Astrocyte (in vitro differentiated cells and primary cell): ENCODE results near the gene RASGRF2. TPM values are rescaled to one million over a fixed set of nuclear protein-coding genes. Genes with fewer than 3 reads are reported as not detected.

Experiments used
- DNase-seq: peaks from one replicate; pipeline ENCODE4 v3.0.0-alpha.2; 2010; ENCODE audit warnings: low read depth
- FAIRE-seq: peaks from 2 replicates; lab custom pipeline; 2011; peaks lifted over from hg19 to GRCh38; lab: Jason Lieb, UNC
- H2AFZ ChIP-seq: 2 replicates; pipeline ENCODE4 v1.6.0; 2012; ENCODE audit warnings: low read depth, low read length, inconsistent platforms
- H3K27ac ChIP-seq: 2 replicates; pipeline ENCODE4 v1.5.1; 2011; ENCODE audit warnings: low read depth, low read length, inconsistent platforms
- H3K27me3 ChIP-seq: 2 replicates; pipeline ENCODE4 v1.6.0; 2011; ENCODE audit warnings: low read length, inconsistent platforms; ENCODE audit not compliant: insufficient read depth
- H3K36me3 ChIP-seq: 2 replicates; pipeline ENCODE4 v1.5.1; 2011; ENCODE audit warnings: low read length, inconsistent platforms; ENCODE audit not compliant: insufficient read depth
- H3K4me1 ChIP-seq: 2 replicates; pipeline ENCODE4 v1.5.1; 2011; ENCODE audit warnings: low read length, inconsistent platforms; ENCODE audit not compliant: insufficient read depth
- H3K4me2 ChIP-seq: 2 replicates; pipeline ENCODE4 v1.6.0; 2012; ENCODE audit warnings: low read length, inconsistent platforms
- H3K4me3 ChIP-seq: 2 replicates; pipeline ENCODE4 v1.5.1; 2011; ENCODE audit warnings: low read depth, mild to moderate bottlenecking, low read length, inconsistent platforms; ENCODE audit not compliant: insufficient read depth
- H3K79me2 ChIP-seq: 2 replicates; pipeline ENCODE4 v1.6.0; 2012; ENCODE audit warnings: mild to moderate bottlenecking, low read length, inconsistent platforms; ENCODE audit not compliant: insufficient read depth
- H3K9ac ChIP-seq: 2 replicates; pipeline ENCODE4 v1.6.0; 2012; ENCODE audit warnings: mild to moderate bottlenecking, low read length, inconsistent platforms
- H3K9me3 ChIP-seq: 2 replicates; pipeline ENCODE4 v1.5.1; 2012; ENCODE audit warnings: low read depth, mild to moderate bottlenecking, low read length, inconsistent platforms; ENCODE audit not compliant: insufficient read depth
- H4K20me1 ChIP-seq: 2 replicates; pipeline ENCODE4 v1.6.0; 2012; ENCODE audit warnings: low read length, inconsistent platforms; ENCODE audit not compliant: insufficient read depth
- H3K27ac Mint-ChIP-seq: one replicate; pipeline ENCODE4 v1.8.0; 2021; ENCODE audit warnings: mild to moderate bottlenecking, mixed read lengths; ENCODE audit not compliant: unreplicated experiment
- H3K27me3 Mint-ChIP-seq: one replicate; pipeline ENCODE4 v1.8.0; 2021; ENCODE audit warnings: low read depth, mixed read lengths; ENCODE audit not compliant: unreplicated experiment
- H3K36me3 Mint-ChIP-seq: one replicate; pipeline ENCODE4 v1.8.0; 2021; ENCODE audit warnings: low read depth, mixed read lengths; ENCODE audit not compliant: unreplicated experiment
- H3K4me1 Mint-ChIP-seq: one replicate; pipeline ENCODE4 v1.8.0; 2021; ENCODE audit warnings: low read depth, mixed read lengths; ENCODE audit not compliant: unreplicated experiment
- H3K4me3 Mint-ChIP-seq: one replicate; pipeline ENCODE4 v1.8.0; 2021; ENCODE audit warnings: mild to moderate bottlenecking, moderate library complexity, mixed read lengths; ENCODE audit not compliant: unreplicated experiment
- H3K9me3 Mint-ChIP-seq: one replicate; pipeline ENCODE4 v1.8.0; 2021; ENCODE audit warnings: mild to moderate bottlenecking, mixed read lengths; ENCODE audit not compliant: unreplicated experiment
- EZH2 ChIP-seq: IDR thresholded peaks from 2 replicates; pipeline ENCODE4 v1.6.1; 2012; ENCODE audit warnings: mild to moderate bottlenecking, low read length, inconsistent platforms; ENCODE audit not compliant: insufficient read depth
- total RNA-seq: library from RNA; stranded (reverse); gene quantifications from 2 replicates; pipeline ENCODE4 v1.2.1, GENCODE V29; 2021
- TF ChIP-seq, protein P1 (sequence below): IDR thresholded peaks from 2 replicates; pipeline ENCODE4 v1.5.1; 2011; ENCODE audit warnings: low read depth, mild to moderate bottlenecking, inconsistent platforms, low read length, moderate library complexity; ENCODE audit not compliant: insufficient read depth

Gene RASGRF2
- total RNA-seq, 1 donor from 2014 or later, result 8.0 TPM

DNA sequence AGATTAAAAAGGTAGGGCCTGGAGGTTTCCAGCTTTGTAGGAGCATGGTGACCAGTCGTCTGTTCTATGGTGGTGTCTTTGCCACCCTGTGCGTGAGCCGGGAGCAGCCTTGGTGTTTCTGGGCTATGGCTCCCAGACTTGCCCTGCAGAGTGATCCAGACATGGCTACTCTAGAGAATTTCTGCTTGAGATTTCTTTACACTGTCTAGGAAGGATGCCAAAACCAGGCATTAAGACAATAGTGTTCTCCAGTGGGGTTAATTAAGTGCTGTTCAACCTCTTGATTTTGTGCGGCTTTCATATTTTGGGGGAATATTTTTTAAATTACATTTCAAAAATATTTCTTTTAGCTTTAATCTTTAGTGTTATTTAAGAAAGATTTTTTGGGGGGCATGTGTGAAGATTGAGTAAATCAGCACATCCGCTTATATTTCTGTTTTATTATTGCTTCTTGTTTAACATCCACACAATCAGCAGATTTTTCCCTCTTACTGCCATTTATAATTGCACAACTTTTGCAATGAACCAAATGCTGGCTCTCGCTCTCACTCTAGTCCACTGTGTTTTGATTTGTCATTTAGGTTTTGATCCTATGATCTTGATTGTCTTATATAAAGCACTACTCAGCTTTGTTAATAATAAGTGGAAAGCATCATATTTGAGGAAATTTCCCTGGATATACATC lies 110.5 kb downstream of the RASGRF2 start:
- FAIRE-seq (no peak), DNase-seq (no peak)
- no peaks in the 10 kb centered on the region for H3K27me3 Mint-ChIP-seq
- no peaks in the 10 kb centered on the region for H3K9me3 Mint-ChIP-seq
- no peaks in the 10 kb centered on the region for H3K4me1 ChIP-seq
- H3K9me3 ChIP-seq, result no peaks in the 10 kb centered on the region
- no peaks in the 10 kb centered on the region for H3K36me3 ChIP-seq
- peaks cover 6% of the 10 kb centered on the region for H3K4me1 Mint-ChIP-seq
- no peak overlapping the region for H3K4me2 ChIP-seq
- no peak overlapping the region for H3K4me3 ChIP-seq
- peaks cover 6% of the 10 kb centered on the region for H3K36me3 Mint-ChIP-seq
- no peak overlapping the region for H3K27ac Mint-ChIP-seq
- TF ChIP-seq, protein P1, sequence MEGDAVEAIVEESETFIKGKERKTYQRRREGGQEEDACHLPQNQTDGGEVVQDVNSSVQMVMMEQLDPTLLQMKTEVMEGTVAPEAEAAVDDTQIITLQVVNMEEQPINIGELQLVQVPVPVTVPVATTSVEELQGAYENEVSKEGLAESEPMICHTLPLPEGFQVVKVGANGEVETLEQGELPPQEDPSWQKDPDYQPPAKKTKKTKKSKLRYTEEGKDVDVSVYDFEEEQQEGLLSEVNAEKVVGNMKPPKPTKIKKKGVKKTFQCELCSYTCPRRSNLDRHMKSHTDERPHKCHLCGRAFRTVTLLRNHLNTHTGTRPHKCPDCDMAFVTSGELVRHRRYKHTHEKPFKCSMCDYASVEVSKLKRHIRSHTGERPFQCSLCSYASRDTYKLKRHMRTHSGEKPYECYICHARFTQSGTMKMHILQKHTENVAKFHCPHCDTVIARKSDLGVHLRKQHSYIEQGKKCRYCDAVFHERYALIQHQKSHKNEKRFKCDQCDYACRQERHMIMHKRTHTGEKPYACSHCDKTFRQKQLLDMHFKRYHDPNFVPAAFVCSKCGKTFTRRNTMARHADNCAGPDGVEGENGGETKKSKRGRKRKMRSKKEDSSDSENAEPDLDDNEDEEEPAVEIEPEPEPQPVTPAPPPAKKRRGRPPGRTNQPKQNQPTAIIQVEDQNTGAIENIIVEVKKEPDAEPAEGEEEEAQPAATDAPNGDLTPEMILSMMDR, result no peak
- TF ChIP-seq EZH2, result no peak
- no peak overlapping the region for H3K27ac ChIP-seq
- H2AFZ ChIP-seq, result no peak overlapping the region
- no peak overlapping the region for H3K9ac ChIP-seq
- H3K4me3 Mint-ChIP-seq, result no peak overlapping the region
- H3K79me2 ChIP-seq, result no peaks in the 10 kb centered on the region
- H3K27me3 ChIP-seq, result no peaks in the 10 kb centered on the region
- H4K20me1 ChIP-seq, result no peaks in the 10 kb centered on the region

DNA sequence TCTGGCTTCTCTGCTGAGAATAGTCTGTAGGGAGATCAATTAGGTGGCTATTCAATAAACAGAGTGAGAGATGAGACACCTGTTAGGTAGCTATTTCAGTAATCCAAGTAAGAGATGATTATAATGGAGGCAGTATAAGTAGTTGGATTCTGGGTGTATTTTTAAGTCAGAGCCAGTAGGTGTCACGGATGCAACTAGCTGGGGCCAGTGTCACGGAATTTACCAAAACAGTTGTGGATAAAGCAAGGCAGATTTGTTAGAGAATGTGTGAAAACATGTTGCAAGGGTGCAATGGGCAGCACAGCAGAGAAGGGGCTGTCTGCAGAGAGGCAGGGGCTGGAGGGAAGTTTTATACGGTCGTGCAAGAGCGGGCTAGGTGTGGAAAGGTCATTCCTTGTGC lies 114.9 kb downstream of the RASGRF2 start:
- Mint-ChIP-seq H3K4me1 (no peaks in the 10 kb centered on the region), H3K9me3 (peaks cover 6% of the 10 kb centered on the region), H3K4me3 (no peak overlapping the region), H3K27me3 (no peaks in the 10 kb centered on the region), H3K36me3 (peaks cover 4% of the 10 kb centered on the region), H3K27ac (no peak overlapping the region)
- Histone ChIP-seq H3K27ac (no peak overlapping the region), H3K4me3 (no peak overlapping the region), H3K36me3 (no peaks in the 10 kb centered on the region), H2AFZ (no peak overlapping the region), H3K9me3 (peaks cover 4% of the 10 kb centered on the region), H3K27me3 (no peaks in the 10 kb centered on the region), H3K4me2 (no peak overlapping the region), H4K20me1 (no peaks in the 10 kb centered on the region), H3K4me1 (no peaks in the 10 kb centered on the region), H3K9ac (no peak overlapping the region), H3K79me2 (no peaks in the 10 kb centered on the region)
- no peak for FAIRE-seq
- TF ChIP-seq EZH2, result no peak
- DNase-seq, result no peak

DNA sequence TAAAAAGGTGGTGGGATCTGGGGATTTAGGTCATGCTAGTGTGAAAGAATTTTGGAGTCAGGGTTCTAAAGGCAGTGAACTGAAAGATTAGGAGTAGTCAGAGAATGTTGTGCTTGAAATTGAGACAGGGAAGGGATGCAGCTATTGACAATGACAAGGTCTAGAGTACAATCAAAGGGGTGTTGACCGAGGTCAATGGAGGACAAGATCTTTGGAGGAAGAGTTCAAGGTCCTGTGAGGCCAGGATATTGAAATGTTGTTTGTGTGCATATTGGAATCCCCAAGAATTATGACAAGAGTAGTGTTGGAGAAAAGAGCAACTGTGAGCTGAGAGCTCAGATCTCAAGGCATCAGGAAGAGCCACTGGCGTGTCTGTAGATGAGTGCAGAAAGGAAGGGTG lies 116.9 kb downstream of the RASGRF2 start:
- Histone ChIP-seq H3K36me3 (no peaks in the 10 kb centered on the region), H3K9ac (no peak overlapping the region), H4K20me1 (no peaks in the 10 kb centered on the region), H2AFZ (no peak overlapping the region), H3K4me3 (no peak overlapping the region), H3K27ac (no peak overlapping the region), H3K27me3 (no peaks in the 10 kb centered on the region), H3K4me1 (no peaks in the 10 kb centered on the region), H3K4me2 (no peak overlapping the region), H3K79me2 (no peaks in the 10 kb centered on the region), H3K9me3 (peaks cover 4% of the 10 kb centered on the region)
- no peak overlapping the region for H3K4me3 Mint-ChIP-seq
- peaks cover 6% of the 10 kb centered on the region for H3K9me3 Mint-ChIP-seq
- H3K4me1 Mint-ChIP-seq, result no peaks in the 10 kb centered on the region
- H3K27me3 Mint-ChIP-seq, result no peaks in the 10 kb centered on the region
- FAIRE-seq (no peak), DNase-seq (no peak)
- H3K27ac Mint-ChIP-seq, result no peak overlapping the region
- H3K36me3 Mint-ChIP-seq, result peaks cover 10% of the 10 kb centered on the region
- no peak for TF ChIP-seq EZH2
- TF ChIP-seq, protein P1, result no peak
